Astrocyte of the spinal cord (primary cell): Measurements from ENCODE around the gene CNKSR2.

Experiments used
- DNase-seq: peaks from one replicate; pipeline ENCODE4 v3.0.0; 2011; ENCODE audit warnings: low read depth, low spot score
- H3K4me3 ChIP-seq: 2 replicates; pipeline ENCODE4 v1.5.1; 2011; ENCODE audit warnings: low read depth, mild to moderate bottlenecking, low read length, moderate library complexity
- in situ Hi-C: cut with HindIII; loops from 2 replicates; pipeline ENCODE4 v1.10.0; 2017; ENCODE audit warnings: low sequenced_read_pairs
- TF ChIP-seq, protein P1 (sequence below): IDR thresholded peaks from 2 replicates; pipeline ENCODE4 v1.5.1; 2012; ENCODE audit warnings: low read depth, mild to moderate bottlenecking, low read length, inconsistent platforms

The CNKSR2 gene

DNA sequence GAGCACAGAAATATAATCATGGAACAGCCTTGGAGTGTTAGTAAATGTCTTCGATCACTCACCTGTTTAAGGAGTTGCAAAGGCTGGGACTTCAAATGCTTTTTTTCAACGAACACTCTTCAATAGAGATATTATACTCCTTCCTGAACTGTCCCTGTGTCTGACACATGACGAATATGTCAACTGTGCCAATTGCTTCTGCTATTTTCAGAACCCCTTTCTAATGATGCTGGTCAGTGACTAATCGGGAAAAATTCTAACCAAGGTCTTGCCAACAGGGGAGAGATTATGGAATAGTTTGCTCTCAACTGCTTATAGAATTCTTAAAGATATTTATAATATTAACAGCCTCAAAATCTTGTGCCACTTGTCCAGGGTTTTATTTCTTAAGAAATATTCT is 292.5 kb downstream of the CNKSR2 start:
- DNase-seq, result peak; percentile 27
- in situ Hi-C loops, result no loop called here
- TF ChIP-seq, protein P1, sequence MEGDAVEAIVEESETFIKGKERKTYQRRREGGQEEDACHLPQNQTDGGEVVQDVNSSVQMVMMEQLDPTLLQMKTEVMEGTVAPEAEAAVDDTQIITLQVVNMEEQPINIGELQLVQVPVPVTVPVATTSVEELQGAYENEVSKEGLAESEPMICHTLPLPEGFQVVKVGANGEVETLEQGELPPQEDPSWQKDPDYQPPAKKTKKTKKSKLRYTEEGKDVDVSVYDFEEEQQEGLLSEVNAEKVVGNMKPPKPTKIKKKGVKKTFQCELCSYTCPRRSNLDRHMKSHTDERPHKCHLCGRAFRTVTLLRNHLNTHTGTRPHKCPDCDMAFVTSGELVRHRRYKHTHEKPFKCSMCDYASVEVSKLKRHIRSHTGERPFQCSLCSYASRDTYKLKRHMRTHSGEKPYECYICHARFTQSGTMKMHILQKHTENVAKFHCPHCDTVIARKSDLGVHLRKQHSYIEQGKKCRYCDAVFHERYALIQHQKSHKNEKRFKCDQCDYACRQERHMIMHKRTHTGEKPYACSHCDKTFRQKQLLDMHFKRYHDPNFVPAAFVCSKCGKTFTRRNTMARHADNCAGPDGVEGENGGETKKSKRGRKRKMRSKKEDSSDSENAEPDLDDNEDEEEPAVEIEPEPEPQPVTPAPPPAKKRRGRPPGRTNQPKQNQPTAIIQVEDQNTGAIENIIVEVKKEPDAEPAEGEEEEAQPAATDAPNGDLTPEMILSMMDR, result no peak
- no peak overlapping the region for H3K4me3 ChIP-seq

- in situ Hi-C loops, result no loop called here
These were observed 300.4 kb downstream of the CNKSR2 start for GRCh38 chrX:21674430-21675186.

GRCh38 chrX:21675931-21676330 is 301.7 kb downstream of the CNKSR2 start:
- H3K4me3 ChIP-seq, result no peak overlapping the region

More at GRCh38 chrX:21674430-21675186, 300.4 kb downstream of the CNKSR2 start:
- H3K4me3 ChIP-seq, result no peak overlapping the region
- DNase-seq, result no peak
- TF ChIP-seq, protein P1, result no peak

DNA sequence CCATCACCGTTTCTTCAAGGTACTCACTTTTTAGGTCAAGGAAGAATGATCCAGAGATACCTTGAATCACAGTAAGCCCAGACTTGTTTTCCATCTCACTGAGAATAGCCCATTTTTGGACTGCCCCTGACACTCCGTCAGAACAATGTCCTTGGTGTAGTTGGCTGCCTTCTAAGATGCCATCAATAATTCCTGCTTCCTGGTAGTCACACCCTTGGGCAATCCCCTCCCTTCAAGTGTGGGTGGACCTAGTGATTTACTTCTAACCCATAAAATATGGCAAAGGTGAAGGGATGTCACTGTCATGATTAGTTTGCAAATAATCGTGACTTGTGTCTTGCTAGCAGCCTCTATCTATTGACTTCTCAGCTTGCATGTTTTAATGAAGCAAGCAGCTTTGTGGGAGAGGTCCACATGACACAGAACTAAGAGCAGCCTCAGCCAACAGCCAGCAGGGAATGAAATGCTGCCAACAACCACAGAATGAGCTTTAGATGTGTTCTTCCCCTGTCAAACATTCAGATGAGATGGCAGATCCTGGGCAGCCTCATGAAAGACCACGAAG is 303.9 kb downstream of the CNKSR2 start:
- H3K4me3 ChIP-seq, result no peak overlapping the region
- peak; percentile 4 for DNase-seq
- in situ Hi-C loops, result no loop called here
- TF ChIP-seq, protein P1, result no peak

More at GRCh38 chrX:21675931-21676330, 301.7 kb downstream of the CNKSR2 start:
- in situ Hi-C loops, result no loop called here
- no peak for DNase-seq
- TF ChIP-seq, protein P1, result no peak

DNA sequence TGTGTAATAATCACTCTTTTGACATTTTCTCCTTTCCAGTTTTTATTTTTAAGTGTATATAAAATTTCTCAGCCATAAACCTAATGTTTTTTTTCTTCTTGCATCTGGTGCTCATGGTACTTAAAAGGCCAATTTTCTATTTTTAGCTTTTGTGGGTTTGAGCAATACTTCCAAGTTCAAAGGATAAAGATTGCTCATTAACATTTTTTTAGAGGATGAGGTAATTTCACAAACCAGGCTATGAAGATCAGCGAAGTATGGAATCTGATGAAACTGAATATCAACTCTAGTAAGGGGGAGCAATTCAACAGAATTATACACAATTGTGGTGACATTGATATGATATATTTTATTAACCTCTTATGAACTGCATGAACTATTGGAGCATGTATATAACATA is 309.7 kb downstream of the CNKSR2 start:
- DNase-seq, result peak; percentile 34
- in situ Hi-C loops, result no loop called here
- TF ChIP-seq, protein P1, result no peak
- H3K4me3 ChIP-seq, result no peak overlapping the region

GRCh38 chrX:21691512-21692018 is 317.3 kb downstream of the CNKSR2 start:
- no peak for DNase-seq
- H3K4me3 ChIP-seq, result no peak overlapping the region
- in situ Hi-C loops, result no loop called here
- TF ChIP-seq, protein P1, result no peak
